Ramos (cell line): ENCODE measurements around the gene BTBD9.

Source experiments
- in situ Hi-C: fragments of 300-500 bp; cut with MboI; formaldehyde crosslinking; loops from one replicate; pipeline ENCODE4 v1.14.3; 2022; ENCODE audit warnings: low sequenced_read_pairs; ENCODE audit not compliant: unreplicated experiment

Gene BTBD9

GRCh38 chr6:38413102-38413800 lies 226.5 kb downstream of the BTBD9 start:
- in situ Hi-C loops, result no loop called here

DNA sequence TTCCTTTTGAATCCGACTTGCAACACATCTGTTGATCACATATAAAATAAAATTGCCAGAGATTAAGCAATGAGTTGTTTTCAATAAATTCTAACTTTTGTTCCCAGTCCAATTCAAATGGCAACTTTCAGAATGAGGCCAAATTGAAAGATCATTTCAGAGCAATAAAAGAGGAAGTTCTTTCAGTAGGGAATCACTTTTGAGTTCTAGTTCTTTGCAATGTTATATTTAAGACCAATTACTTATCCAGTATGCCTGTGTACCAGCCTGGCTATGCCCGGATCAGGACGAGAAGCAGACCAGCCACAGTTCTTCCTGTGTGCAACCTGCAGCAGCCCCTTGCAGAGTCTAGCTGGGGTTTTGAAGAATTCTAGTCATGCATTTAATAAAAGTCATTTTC lies 232.5 kb downstream of the BTBD9 start:
- in situ Hi-C loops, result no loop called here

GRCh38 chr6:38406096-38406495 lies 233.6 kb downstream of the BTBD9 start:
- in situ Hi-C loops, result no loop called here

DNA sequence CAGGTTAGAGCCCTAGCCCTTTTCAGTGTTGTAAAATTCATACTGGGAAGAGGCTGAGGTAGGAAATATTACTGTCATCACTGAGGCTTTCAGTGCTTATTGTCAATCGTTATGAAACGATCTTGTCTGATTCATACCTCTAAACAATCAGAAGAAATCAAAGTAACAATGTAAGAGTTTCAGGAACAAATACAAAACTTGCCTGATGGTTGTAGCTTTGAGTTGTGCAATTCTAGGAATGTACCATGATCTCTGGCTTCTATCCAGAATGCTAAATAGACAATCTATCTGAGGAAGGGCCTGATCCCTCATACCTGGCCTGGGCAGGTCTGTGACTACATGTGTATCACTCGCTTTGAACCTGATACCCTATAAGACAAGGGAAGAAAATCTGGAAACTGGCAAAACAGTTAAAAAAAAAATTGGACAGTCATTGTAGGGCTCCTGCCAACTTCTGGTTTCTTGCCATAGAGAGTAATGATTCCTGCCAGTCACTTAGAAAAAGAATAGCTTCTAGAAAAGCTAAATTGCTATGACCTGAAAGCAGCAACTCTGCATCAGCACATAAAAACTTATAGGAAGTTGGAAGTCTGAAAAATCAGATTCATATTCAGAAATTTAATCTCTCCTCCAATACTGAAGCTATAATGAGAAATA lies 234.7 kb downstream of the BTBD9 start:
- in situ Hi-C loops, result no loop called here

DNA sequence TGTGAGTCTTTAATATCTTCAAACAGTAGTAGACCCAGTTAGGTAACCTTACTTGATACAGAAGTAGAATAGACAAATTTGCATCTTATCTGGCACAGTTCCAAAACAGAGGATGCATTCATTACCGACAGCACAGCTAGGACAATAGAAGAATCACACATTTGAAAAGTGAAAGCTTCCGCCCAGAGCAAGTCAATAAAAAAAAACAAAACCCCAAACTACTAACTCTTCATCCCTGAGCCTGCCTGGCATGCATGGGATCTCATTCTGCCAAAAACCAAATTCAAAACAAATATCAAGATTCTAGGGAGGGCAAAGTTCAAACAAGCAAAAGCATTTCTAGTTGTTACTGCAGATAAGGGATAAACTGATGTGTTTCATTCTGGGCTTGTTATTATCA lies 235.4 kb downstream of the BTBD9 start:
- in situ Hi-C loops, result no loop called here

- in situ Hi-C loops, result no loop called here
Observed at GRCh38 chr6:38403548-38403947, 236.2 kb downstream of the BTBD9 start.

GRCh38 chr6:38400764-38401163 lies 239.0 kb downstream of the BTBD9 start:
- in situ Hi-C loops, result no loop called here

- in situ Hi-C loops, result no loop called here
Observed at GRCh38 chr6:38400101-38400500, 239.6 kb downstream of the BTBD9 start.

DNA sequence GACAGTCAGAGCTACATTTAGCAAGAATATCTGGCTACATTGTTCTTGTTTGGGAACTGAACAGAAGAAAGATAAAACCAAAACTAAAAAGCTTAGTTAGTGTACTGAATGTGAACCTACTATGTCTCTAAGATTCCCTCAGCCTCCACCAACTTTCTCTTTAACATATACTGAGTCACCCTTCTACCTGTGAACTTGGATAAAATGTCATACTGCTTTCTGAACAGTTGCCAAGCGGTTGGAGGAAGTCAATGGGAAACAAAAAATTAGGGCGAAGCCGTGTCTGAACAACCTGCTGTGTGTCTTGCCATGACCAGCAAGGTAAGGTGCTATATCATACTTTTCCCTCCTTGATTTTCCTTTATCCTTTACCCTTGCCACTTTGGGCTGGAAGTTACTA lies 243.5 kb downstream of the BTBD9 start:
- in situ Hi-C loops, result no loop called here

GRCh38 chr6:38393986-38394385 lies 245.7 kb downstream of the BTBD9 start:
- in situ Hi-C loops, result no loop called here

DNA sequence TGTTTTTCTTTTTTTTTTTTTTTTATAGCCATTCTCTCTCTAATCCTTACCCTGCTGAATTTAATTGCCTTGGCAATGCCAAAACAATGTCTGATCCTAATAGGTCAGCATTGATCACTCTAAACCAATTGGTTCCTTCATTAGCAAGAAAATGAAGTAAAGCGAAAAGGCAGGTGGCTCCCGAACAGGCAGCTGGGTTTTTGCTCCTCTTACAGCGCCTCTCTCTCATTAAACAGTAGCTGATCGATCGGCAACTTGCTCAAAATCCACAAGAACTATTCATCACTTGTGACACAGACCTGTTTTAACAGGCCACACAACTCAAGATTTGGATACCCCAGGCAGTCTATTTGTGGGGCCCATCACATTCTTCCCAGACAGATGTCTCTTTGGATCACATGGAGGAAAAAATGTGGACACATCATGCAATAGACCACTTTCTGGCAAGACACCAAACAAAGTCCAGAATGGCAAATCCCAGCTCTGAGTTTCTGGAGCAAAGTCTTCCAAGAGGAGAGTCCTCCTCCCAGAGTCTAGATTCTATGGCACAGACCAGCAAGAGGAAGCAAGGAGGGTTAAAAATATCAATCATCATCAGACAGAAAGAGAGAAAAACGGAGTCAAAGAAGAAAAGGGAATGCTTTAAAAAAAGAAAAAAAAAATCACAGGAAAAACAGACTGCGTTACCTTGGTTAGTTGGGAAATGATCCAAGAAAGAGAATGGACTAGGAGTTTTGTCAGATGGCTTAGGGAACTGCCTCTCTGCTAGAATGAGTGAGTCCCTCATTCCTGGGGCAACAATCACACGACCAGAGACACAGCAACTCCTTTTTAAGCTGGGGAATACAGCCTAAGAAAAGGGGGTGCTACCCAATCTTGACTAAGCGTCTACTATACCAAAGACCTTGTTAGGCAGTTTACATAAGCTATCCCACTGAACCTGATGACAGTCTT lies 247.8 kb downstream of the BTBD9 start:
- in situ Hi-C loops, result no loop called here

- in situ Hi-C loops, result no loop called here
Observed at GRCh38 chr6:38391206-38391605, 248.5 kb downstream of the BTBD9 start.

- in situ Hi-C loops, result no loop called here
Observed at GRCh38 chr6:38389875-38390274, 249.9 kb downstream of the BTBD9 start.

- in situ Hi-C loops, result no loop called here
Observed at GRCh38 chr6:38387971-38388370, 251.8 kb downstream of the BTBD9 start.

DNA sequence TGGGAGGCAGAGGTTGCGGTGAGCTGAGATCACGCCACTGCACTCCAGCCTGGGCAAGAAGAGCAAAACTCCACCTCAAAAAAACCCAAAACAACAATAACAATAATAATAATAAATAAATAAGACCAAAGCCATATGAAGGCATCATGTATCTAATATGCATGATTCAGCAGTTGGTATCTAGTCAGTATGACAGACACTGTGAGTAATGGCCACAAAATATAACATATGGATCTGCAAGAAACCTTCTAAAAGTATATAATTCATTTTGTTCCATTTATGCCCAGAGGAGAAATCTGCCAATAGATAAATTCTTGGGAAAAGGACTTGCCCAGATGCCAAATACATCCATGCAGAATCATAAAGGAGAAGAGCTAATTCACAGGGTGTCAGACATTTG lies 252.3 kb downstream of the BTBD9 start:
- in situ Hi-C loops, result no loop called here

GRCh38 chr6:38378801-38379200 lies 260.9 kb downstream of the BTBD9 start:
- in situ Hi-C loops, result no loop called here

- in situ Hi-C loops, result no loop called here
Observed at GRCh38 chr6:38375937-38376336, 263.8 kb downstream of the BTBD9 start.

DNA sequence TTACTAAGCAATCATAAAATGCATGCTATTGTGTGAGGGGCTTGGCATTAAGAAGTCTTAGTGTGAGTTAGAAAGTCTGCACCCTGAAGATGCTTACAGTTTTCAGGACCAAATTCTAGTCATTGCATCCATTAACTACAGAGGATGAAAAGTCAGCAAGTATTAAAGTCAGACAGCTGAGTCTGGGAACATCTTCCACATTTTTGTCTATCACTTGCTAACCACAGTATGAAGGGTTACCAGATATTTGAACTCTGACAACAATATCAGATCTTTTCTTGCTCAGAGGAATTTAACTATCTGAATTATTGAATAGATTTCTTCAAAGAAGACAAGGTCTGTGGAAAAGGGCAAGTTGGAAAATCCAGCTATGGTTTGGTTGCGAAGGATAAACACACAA lies 264.4 kb downstream of the BTBD9 start:
- in situ Hi-C loops, result no loop called here

GRCh38 chr6:38371881-38372280 lies 267.8 kb downstream of the BTBD9 start:
- in situ Hi-C loops, result no loop called here

GRCh38 chr6:38370653-38371601 lies 268.8 kb downstream of the BTBD9 start:
- in situ Hi-C loops, result no loop called here
